HG03342 (cell line): Measurements from ENCODE around the gene TMEM270.
"Not testable (repeated sequence)": the region's sequence is repeated elsewhere in the genome, so short reads cannot be mapped to it uniquely, and the experiment has no call there.

Source experiments
- ATAC-seq: cut with Tn5 transposase; IDR thresholded peaks from one replicate; pipeline ENCODE4 v1.9.1; 2021; ENCODE audit warnings: mild to moderate bottlenecking, moderate library complexity; ENCODE audit not compliant: unreplicated experiment

The TMEM270 gene, protein sequence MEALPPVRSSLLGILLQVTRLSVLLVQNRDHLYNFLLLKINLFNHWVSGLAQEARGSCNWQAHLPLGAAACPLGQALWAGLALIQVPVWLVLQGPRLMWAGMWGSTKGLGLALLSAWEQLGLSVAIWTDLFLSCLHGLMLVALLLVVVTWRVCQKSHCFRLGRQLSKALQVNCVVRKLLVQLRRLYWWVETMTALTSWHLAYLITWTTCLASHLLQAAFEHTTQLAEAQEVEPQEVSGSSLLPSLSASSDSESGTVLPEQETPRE

GRCh38 chr7:73860859-73861258 is at the start of gene TMEM270:
Gene TMEM270 (plus strand): TSS chr7:73861159. CDS start chr7:73861195, 36 bp downstream.
- no peak for ATAC-seq

DNA sequence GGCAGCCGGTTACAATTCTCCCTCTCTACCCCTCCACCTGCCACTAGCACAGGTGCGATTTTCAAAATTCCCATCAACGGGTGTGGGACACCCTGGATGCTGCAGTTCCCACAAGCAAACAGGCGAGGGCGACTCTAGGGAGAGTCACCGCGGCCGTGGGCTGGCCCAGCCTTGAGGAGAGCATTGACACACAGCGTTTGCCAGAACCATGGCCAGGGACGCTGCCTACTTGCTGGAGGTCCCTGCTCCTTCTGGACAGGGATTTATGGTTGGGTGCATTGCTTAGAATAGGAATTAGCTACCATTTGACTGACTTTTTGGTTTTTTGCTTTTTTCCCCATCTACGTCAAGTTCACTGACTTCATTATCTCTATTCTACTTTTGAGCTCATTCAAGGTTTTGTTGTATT is 49.2 kb upstream of the TMEM270 start:
- ATAC-seq: no peak

- no peak for ATAC-seq
Observed at GRCh38 chr7:73812996-73813395, 48.0 kb upstream of the TMEM270 start.

GRCh38 chr7:73815436-73815835 is 45.5 kb upstream of the TMEM270 start:
- no peak for ATAC-seq

GRCh38 chr7:73817121-73817520 is 43.8 kb upstream of the TMEM270 start:
- ATAC-seq: no peak

DNA sequence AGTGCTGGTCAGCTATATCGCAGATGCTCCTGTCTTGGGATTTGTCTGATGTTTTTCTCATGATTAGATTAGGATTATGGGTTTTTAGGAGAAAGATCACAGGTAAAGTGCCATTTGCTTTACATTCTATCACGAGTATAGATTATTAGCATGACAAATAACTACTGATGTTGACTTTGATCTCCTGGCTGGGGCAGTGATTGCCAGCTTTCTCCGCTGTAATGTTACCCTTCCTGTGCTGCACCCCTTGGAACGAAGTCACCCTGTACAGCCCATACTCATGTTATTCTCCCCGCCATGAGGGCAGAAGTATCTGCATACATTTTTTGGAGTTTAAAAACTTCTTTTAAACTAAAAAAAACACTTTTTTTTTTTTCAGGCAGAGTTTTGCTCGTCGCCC is 40.9 kb upstream of the TMEM270 start:
- ATAC-seq: no peak

DNA sequence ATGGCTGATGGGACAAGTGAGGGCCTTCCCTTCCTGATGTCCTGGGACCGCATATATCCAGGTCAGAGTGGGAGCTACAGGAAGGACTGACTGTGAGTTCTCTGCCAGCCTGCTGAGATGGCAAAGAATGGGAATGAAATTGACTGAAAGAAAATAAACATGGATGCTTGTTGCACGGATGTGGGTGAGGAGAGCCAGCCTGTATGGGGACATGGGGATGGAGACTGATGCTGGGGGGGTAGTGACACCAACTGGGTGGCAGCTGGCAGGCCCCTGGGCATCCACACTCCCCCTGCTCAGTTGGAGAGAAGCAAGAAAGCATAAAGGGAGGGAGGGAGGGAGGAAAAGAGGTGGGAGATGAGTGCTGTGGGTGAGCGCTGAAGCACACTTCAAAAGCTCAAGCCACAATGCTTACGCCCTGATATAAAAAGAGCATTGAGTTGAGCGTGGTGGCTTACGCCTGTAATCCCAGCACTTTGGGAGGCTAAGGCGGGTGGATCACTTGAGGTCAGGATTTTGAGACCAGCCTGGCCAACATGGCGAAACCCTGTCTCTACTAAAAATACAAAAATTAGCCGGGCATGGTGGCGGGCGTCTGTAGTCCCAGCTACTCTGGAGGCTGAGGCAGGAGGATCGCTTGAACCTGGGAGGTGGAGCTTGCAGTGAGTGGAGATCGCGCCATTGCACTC is 39.2 kb upstream of the TMEM270 start:
- not testable (repeated sequence) for ATAC-seq

GRCh38 chr7:73822319-73823173 is 38.4 kb upstream of the TMEM270 start:
- ATAC-seq: no peak

DNA sequence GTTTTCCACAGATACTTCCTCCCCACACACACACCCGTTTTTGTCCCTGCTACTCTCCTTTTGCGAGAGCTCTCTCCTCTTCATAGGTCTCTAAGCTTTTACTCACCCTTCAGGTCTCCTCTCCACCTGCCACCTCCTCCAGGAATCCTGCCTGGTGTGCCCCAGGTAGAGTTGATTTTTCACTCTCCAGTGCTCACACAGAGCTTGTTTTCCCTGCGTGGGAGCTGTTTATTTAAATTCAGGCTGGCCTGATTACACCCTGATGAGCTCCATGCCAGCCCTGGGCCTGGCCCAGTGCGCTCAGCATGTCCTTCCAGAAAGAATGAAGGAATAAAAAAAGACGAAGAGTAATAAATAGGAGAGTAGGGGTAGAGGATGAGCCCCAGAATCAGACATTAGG is 37.7 kb upstream of the TMEM270 start:
- ATAC-seq: no peak

- ATAC-seq: no peak
Observed at GRCh38 chr7:73823873-73824592, 36.9 kb upstream of the TMEM270 start.

DNA sequence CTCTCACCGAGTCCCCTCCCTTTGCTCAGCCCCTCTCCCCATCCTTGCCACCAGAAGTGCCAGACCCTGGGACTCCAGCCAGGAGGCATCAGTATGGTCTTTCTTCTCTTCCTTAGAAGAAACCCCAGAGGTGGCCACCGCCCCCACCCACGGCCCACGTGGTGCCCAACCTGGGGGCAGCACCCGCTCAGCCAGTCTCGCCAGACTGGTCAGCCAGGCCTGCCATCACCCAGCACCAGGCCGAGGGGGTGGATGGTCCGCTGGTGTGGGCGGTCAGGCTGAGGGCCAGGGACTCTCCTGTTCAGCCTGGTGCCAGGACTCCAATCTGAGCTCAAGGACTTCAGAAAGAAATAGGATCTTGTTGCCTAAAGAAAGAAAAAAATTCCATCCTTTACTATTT is 36.0 kb upstream of the TMEM270 start:
- ATAC-seq: no peak

DNA sequence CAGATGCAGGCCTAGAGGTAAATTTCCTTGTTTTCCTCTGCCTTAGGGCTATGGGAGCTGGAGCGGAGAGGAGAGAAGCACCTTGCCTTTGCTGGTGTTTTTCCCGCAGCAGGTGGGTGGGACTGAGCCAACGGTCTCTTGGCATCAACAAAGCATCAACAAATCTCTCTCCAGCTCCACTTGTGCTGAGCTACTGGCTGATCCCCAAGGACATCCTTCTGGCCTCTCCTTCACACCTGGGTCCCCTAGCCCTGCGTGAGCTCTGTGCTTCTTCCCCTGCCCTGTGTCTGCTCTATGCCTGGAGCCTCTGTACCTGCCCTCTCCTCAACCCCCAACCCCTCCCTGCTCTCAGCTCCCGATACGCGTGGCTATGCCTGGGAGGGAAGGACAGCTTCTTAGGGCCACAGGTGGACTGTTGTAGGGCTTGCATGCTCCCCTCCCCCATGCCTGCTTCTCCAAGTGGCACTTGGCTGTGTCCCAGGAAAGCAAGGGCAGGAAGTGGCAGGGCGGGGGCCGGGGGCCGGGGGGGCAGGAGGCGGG is 33.3 kb upstream of the TMEM270 start:
- no peak for ATAC-seq

GRCh38 chr7:73828107-73828803 is 32.7 kb upstream of the TMEM270 start:
- no peak for ATAC-seq

DNA sequence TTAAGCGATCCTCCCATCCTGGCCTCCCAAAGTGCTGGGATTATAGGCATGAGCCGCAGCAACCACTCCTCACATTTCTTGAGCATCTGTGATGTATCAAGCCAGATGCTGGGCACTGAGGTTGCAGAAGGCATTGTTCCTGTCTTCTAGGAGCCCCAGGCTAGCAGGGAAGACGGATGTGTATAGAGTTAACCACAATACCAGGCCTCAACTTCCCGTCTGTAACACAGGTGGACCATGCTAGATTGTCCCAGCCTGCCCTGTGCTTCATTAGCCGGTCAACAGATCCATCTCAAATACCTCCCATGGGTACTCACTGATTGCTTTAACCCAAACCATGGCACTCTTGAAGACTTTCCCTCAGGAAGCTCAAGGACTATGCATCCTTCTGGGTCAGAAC is 32.0 kb upstream of the TMEM270 start:
- ATAC-seq: no peak

DNA sequence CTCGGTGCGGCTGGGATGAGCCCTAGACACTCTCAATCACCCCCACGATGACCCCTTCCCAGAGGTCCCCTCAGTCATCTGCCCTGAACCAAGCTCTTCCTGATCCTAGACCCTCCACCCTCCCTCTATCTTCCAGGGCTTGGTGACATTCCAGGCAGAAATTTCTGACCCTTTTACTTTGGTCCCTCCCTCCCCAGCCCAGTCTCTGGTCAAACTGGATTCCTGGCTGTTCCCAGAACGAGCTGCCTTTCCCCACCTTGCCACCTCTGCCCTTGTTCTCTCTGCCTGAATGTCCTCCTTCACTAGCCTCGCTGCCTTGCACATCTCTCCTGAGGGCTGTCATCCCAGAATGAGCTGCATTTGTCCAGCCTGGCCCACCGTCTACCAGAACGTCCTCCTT is 31.5 kb upstream of the TMEM270 start:
- no peak for ATAC-seq

DNA sequence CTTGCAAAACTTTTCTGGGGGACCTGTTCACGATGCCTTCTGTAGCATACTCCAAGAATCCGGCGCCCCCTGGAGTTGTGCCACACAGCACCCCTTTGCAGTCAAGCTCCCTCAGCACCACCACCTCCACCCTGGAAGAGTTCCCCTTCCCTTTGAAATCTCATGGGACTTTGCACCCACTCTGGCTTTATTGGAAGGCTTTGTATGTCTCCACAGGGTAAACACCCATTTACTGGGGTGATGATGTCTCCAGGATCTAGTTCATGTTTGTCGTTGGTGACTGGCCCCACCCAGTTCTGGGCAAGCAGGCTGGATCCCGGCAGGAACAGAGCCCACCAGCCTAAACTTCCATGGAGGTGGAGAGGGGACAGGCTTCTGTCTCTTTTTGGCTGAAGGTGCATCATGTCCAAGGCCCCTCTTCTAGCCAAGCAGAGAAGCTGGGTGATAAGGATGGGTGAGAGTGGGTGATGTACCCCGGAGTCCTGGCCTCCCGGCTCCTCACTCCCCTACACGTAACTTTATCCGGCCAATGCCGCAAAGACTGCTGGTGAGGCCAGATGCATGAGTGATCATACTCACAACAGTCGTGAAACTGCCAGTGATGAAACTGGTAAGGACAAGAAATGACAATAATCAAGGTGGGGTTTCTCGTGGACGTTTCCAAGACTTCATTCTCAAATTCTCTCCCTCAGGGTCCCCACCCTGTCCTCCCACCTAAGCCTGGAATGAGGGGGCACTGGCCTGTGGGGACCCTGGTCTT is 30.9 kb upstream of the TMEM270 start:
- ATAC-seq: no peak

DNA sequence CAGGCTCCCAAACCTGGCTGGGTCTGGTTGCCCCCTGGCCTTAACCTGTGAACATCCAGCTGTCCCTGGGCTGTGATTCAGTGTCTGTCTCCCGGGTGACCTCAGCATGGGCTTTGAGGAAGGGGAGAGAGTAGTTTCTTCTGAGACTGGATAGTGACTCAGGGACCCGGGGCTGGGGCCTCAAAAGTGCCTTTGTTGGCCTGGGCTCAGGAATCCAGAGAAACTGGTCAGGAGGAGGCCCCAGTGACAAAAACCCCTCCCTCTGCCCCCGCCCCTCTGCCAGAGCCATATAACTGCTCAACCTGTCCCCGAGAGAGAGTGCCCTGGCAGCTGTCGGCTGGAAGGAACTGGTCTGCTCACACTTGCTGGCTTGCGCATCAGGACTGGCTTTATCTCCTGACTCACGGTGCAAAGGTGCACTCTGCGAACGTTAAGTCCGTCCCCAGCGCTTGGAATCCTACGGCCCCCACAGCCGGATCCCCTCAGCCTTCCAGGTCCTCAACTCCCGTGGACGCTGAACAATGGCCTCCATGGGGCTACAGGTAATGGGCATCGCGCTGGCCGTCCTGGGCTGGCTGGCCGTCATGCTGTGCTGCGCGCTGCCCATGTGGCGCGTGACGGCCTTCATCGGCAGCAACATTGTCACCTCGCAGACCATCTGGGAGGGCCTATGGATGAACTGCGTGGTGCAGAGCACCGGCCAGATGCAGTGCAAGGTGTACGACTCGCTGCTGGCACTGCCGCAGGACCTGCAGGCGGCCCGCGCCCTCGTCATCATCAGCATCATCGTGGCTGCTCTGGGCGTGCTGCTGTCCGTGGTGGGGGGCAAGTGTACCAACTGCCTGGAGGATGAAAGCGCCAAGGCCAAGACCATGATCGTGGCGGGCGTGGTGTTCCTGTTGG is 30.0 kb upstream of the TMEM270 start, which contains the start of gene CLDN4:
TSS of gene CLDN4 (plus strand) at position 316 of the 903 bp plus-strand sequence. CDS start at position 522, 206 bp downstream.
- no peak for ATAC-seq

DNA sequence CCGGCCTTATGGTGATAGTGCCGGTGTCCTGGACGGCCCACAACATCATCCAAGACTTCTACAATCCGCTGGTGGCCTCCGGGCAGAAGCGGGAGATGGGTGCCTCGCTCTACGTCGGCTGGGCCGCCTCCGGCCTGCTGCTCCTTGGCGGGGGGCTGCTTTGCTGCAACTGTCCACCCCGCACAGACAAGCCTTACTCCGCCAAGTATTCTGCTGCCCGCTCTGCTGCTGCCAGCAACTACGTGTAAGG is 29.4 kb upstream of the TMEM270 start:
- ATAC-seq: no peak
